GM12878 (cell line): ENCODE measurements around the gene ARID1A. TPM values are rescaled to one million over a fixed set of nuclear protein-coding genes. Genes with fewer than 3 reads are reported as not detected.

Experiments used
- ATAC-seq: fragments of 200-7000 bp; cut with Tn5 transposase; 3 replicates; pipeline ENCODE4 v1.9.1; 2020; ENCODE audit warnings: mild to moderate bottlenecking, moderate library complexity
- BruUV-seq: library from RNA; stranded (reverse); fragments of 400-500 nt; replicated peaks from 2 replicates; lab custom pipeline; 2021; lab: Mats Ljungman, UMichigan
- CTCF ChIA-PET: fragments of 300-600 bp; sonication (Branson Sonifier 250); formaldehyde crosslinking; extraction: SDS; loops from one replicate; lab custom pipeline; 2021; ENCODE audit warnings: inconsistent platforms; lab: Yijun Ruan, JAX
- POLR2A ChIA-PET: fragments of 350-600 bp; formaldehyde crosslinking; extraction: SDS; loops from one replicate; lab custom pipeline; 2021; ENCODE audit warnings: inconsistent platforms; lab: Charles Lee
- RAD21 ChIA-PET: fragments of 300-600 bp; sonication (Branson Sonifier 250); formaldehyde crosslinking; loops from one replicate; lab custom pipeline; 2023; ENCODE audit warnings: antibody characterized with exemption; ENCODE audit not compliant: unreplicated experiment; lab: Charles Lee
- SMC1A ChIA-PET: fragments of 300-600 bp; sonication (Branson Sonifier 250); formaldehyde crosslinking; loops from one replicate; lab custom pipeline; 2023; ENCODE audit not compliant: unreplicated experiment, uncharacterized antibody; lab: Charles Lee
- DNase-seq: peaks from one replicate; pipeline ENCODE4 v3.0.0-alpha.2; 2011; ENCODE audit warnings: low read depth, low spot score
- FAIRE-seq: peaks from 3 replicates; lab custom pipeline; 2011; peaks lifted over from hg19 to GRCh38; lab: Jason Lieb, UNC
- H2AFZ ChIP-seq: 2 replicates; pipeline ENCODE4 v1.6.0; 2011; ENCODE audit warnings: low read depth, low read length, control low read depth; ENCODE audit not compliant: control insufficient read depth
- H3K27ac ChIP-seq: 2 replicates; pipeline ENCODE4 v1.5.1; 2011; ENCODE audit warnings: control low read depth; ENCODE audit not compliant: control insufficient read depth, insufficient read depth
- H3K27me3 ChIP-seq, 2 experiments: replicated peaks in 1 of 2; 2 replicates each; pipeline versions ENCODE4 v1.6.0 to v1.6.1; 2011; ENCODE audit warnings: low read length in 1 of 2; ENCODE audit not compliant: control insufficient read depth in 2 of 2, insufficient read depth in 2 of 2
- H3K36me3 ChIP-seq, 2 experiments: 2 replicates each; pipeline ENCODE4 v1.5.1; 2011; ENCODE audit warnings: low read length in 1 of 2; ENCODE audit not compliant: control insufficient read depth in 2 of 2, insufficient read depth in 2 of 2
- H3K4me1 ChIP-seq: 2 replicates; pipeline ENCODE4 v1.6.1; 2011; ENCODE audit warnings: mild to moderate bottlenecking, low read length, moderate library complexity, mixed read lengths; ENCODE audit not compliant: control insufficient read depth, insufficient read depth
- H3K4me2 ChIP-seq: 2 replicates; pipeline ENCODE4 v1.6.0; 2011; ENCODE audit warnings: control low read depth; ENCODE audit not compliant: control insufficient read depth, insufficient read depth
- H3K4me3 ChIP-seq: fragments of 200-600 bp; sonication (generic); 2 replicates; pipeline ENCODE4 v1.5.1; 2016
- H3K79me2 ChIP-seq: 2 replicates; pipeline ENCODE4 v1.6.0; 2011; ENCODE audit warnings: low read length; ENCODE audit not compliant: control insufficient read depth, insufficient read depth
- H3K9ac ChIP-seq: 2 replicates; pipeline ENCODE4 v1.8.0; 2011; ENCODE audit warnings: low read length, control low read depth, mixed read lengths; ENCODE audit not compliant: control insufficient read depth, insufficient read depth
- H3K9me3 ChIP-seq: replicated peaks from 3 replicates; pipeline ENCODE4 v1.5.1; 2011; ENCODE audit warnings: mild to moderate bottlenecking, low read length; ENCODE audit not compliant: control insufficient read depth, insufficient read depth
- H4K20me1 ChIP-seq: 2 replicates; pipeline ENCODE4 v1.6.0; 2011; ENCODE audit not compliant: control insufficient read depth, insufficient read depth
- CBFB ChIP-seq: IDR thresholded peaks from 2 replicates; pipeline ENCODE4 v1.6.1; 2016; ENCODE audit warnings: antibody characterized with exemption, low read depth
- EED ChIP-seq: sonication (generic); IDR thresholded peaks from 2 replicates; pipeline ENCODE4 v1.6.1; 2016; ENCODE audit warnings: antibody characterized with exemption, low read depth
- EGR1 ChIP-seq, 2 experiments: IDR thresholded peaks; 1 replicate in 1 of 2; 2 replicates in 1 of 2; pipeline ENCODE4 v1.6.1; 2011 to 2012; ENCODE audit warnings: low read depth in 2 of 2, low read length in 2 of 2, borderline replicate concordance in 1 of 2, mild to moderate bottlenecking in 1 of 2, moderate library complexity in 1 of 2
- HDGF ChIP-seq: fragments of 450-650 bp; IDR thresholded peaks from 2 replicates; pipeline ENCODE4 v1.6.1; 2016; ENCODE audit warnings: antibody characterized with exemption
- MXI1 ChIP-seq: fragments of 150-350 bp; IDR thresholded peaks from 2 replicates; pipeline ENCODE4 v1.6.1; 2011; ENCODE audit warnings: low read depth, mild to moderate bottlenecking, inconsistent platforms, low read length, improper control_type of control experiment
- MYB ChIP-seq: fragments of 150-350 bp; IDR thresholded peaks from 2 replicates; pipeline ENCODE4 v1.6.1; 2014; ENCODE audit warnings: mild to moderate bottlenecking, low read depth, low read length, borderline replicate concordance
- NFYB ChIP-seq: IDR thresholded peaks from 2 replicates; pipeline ENCODE4 v1.6.1; 2011; ENCODE audit warnings: low read depth, mild to moderate bottlenecking, low read length, improper control_type of control experiment, moderate library complexity; ENCODE audit not compliant: insufficient read depth
- ZBED1 ChIP-seq: IDR thresholded peaks from 2 replicates; pipeline ENCODE4 v1.6.1; 2016; ENCODE audit warnings: borderline replicate concordance
- WGBS: methylation state at CpG from one replicate; pipeline ENCODE4 v1.1.6; 2016; ENCODE audit warnings: low lambda C conversion rate; ENCODE audit not compliant: insufficient replicate concordance, insufficient coverage; ENCODE audit errors: missing lambda C conversion rate; 5-methylcytosine and 5-hydroxymethylcytosine counted together
- in situ Hi-C: fragments of 300-500 bp; cut with MboI; formaldehyde crosslinking; loops from 9 replicates; pipeline ENCODE4 v1.14.3; 2018; ENCODE audit warnings: mixed read lengths
- intact Hi-C: fragments of 100-400 bp; cut with micrococcal nuclease; formaldehyde crosslinking; loops from one replicate; pipeline ENCODE4 v1.14.2; 2022; ENCODE audit not compliant: unreplicated experiment
- polyA plus RNA-seq, 11 experiments: library from polyadenylated mRNA; depleted of rRNA in 4 of 11; unstranded in 6 of 11; stranded (reverse) in 5 of 11; fragments of >200 nt; fragmentation: Nextera tagmentation in 4 of 11; fragmentation: Illumina TruSeq in 1 of 11; extraction: Ambion mirVana in 4 of 11; extraction: Trizol in 1 of 11; gene quantifications; 1 replicate in 1 of 11; 2 replicates in 10 of 11; pipeline versions ENCODE4 v1.2.1 to v1.2.3, GENCODE V29; 2011 to 2016; ENCODE audit warnings: inconsistent platforms in 2 of 11, missing spikeins in 2 of 11, low read depth in 1 of 11
- total RNA-seq, 4 experiments: library from RNA; depleted of rRNA in 3 of 4; stranded (reverse); fragments of >200 nt in 3 of 4; fragmentation: Illumina TruSeq in 1 of 4; extraction: Trizol in 1 of 4; gene quantifications; 2 replicates each; pipeline versions ENCODE4 v1.2.1 to v1.2.3, GENCODE V29; 2013 to 2021

Gene ARID1A
- total and polyA plus RNA-seq, 10 of the 15 experiments (the other 5 are each of a cell fraction or from before 2014, with no cell fraction given), result 10.0 to 98.0 (median 23.5) TPM

GRCh38 chr1:26827663-26828062 is 131.8 kb downstream of the ARID1A start:
- H3K4me1 ChIP-seq, result peaks cover 22% of the 10 kb centered on the region
- H3K4me2 ChIP-seq, result peak overlapping the region; percentile 99
- WGBS, result 16% methylated on average over 8 of the region's 11 CpGs
- H2AFZ ChIP-seq, result no peak overlapping the region
- POLR2A ChIA-PET, result interaction anchor here (0.6 to 7.6 kb wide), 3 partner anchors 11 to 120 kb away, joined by 4 to 56 read pairs (median 16); no protein-coding TSS in a partner anchor
- BruUV-seq, result no TSS peak
- peak overlapping the region; percentile 82 for H3K9ac ChIP-seq
- FAIRE-seq (no peak), ATAC-seq (no peak; the same call in 2 of the 3 replicates), DNase-seq (no peak)
- no peaks in the 10 kb centered on the region for H3K27me3 ChIP-seq
- TF ChIP-seq HDGF, result 0 out of 2 replicates have a peak, but pooled peaks have one; percentile 12
- TF ChIP-seq MXI1, result no peak
- no peak for TF ChIP-seq MYB
- no peak for TF ChIP-seq CBFB
- no peak for TF ChIP-seq NFYB
- 0 out of 2 replicates have a peak, but pooled peaks have one; percentile 9 for TF ChIP-seq EED
- no peak for TF ChIP-seq ZBED1
- TF ChIP-seq EGR1 (IDR thresholded peaks at IDR 0.05; ENCODE audit: borderline replicate concordance in 1 of 2, low read depth in 2 of 2, low read length in 2 of 2), result no peak
- H3K9me3 ChIP-seq, result no peaks in the 10 kb centered on the region
- H3K36me3 ChIP-seq, result peaks cover 2 to 8% of the 10 kb centered on the region in 2 experiments; a peak in 3 of 4 replicates
- CTCF ChIA-PET, result interaction anchor here (0.6 to 7.3 kb wide), 10 partner anchors 11 to 289 kb away, joined by 3 to 117 read pairs (median 4); no protein-coding TSS in a partner anchor
- peak overlapping the region; percentile 86 for H3K4me3 ChIP-seq
- H3K27ac ChIP-seq, result peak overlapping the region; percentile 59
- intact Hi-C loops, result loop anchor here (5.0 kb wide), 1 partner anchor 40 kb away; no protein-coding TSS in a partner anchor
- peaks cover 60% of the 10 kb centered on the region for H3K79me2 ChIP-seq
- in situ Hi-C loops, result loop anchor here (5.0 kb wide), 1 partner anchor 50 kb away; no protein-coding TSS in a partner anchor
- no peaks in the 10 kb centered on the region for H4K20me1 ChIP-seq
- RAD21 ChIA-PET, result interaction anchor here (1.7 to 2.1 kb wide), 3 partner anchors 11 to 38 kb away, joined by 3 to 13 read pairs (median 8); no protein-coding TSS in a partner anchor
- SMC1A ChIA-PET, result interaction anchor here (0.9 to 3.9 kb wide), 5 partner anchors 11 to 63 kb away, joined by 3 to 35 read pairs (median 15); partner anchors contain the start of gene GPN2
